K562 (cell line): Measurements from ENCODE around the gene HNF4A. TPM values are rescaled to one million over a fixed set of nuclear protein-coding genes. Genes with fewer than 3 reads are reported as not detected.
A peak's percentile ranks its signal among the peaks of the same experiment; 100 is the strongest.

Experiments used
- DPF2 ChIP-seq: fragments of 450-650 bp; IDR thresholded peaks from 2 replicates; pipeline ENCODE4 v1.6.1; 2016
- FOXP1 ChIP-seq: sonication (generic); formaldehyde crosslinking; IDR thresholded peaks from 2 replicates; pipeline ENCODE4 v1.8.0; 2022; ENCODE audit warnings: mild to moderate bottlenecking, missing genetic modification reagents
- MCM2 ChIP-seq: fragments of 450-650 bp; IDR thresholded peaks from 2 replicates; pipeline ENCODE4 v1.6.1; 2017; ENCODE audit warnings: low read depth, mild to moderate bottlenecking
- XRCC5 ChIP-seq: fragments of 200-400 bp; formaldehyde crosslinking; IDR thresholded peaks from 2 replicates; pipeline ENCODE4 v1.6.1; 2017; ENCODE audit warnings: low read depth, mild to moderate bottlenecking, low read length
- ZNF780A ChIP-seq: fragments of 250-450 bp; sonication (Bioruptor Pico); IDR thresholded peaks from 2 replicates; pipeline ENCODE4 v1.5.0; 2021; ENCODE audit warnings: mild to moderate bottlenecking
- polyA plus RNA-seq, 8 experiments: library from polyadenylated mRNA; depleted of rRNA in 4 of 8; stranded (reverse) in 5 of 8; unstranded in 3 of 8; fragments of >200 nt; fragmentation: Nextera tagmentation in 2 of 8; fragmentation: Illumina TruSeq in 1 of 8; extraction: Ambion mirVana in 2 of 8; extraction: Trizol in 1 of 8; gene quantifications; 2 replicates each; pipeline versions ENCODE4 v1.2.1 to v1.2.3, GENCODE V29; 2011 to 2014; ENCODE audit warnings: inconsistent platforms in 1 of 8, missing spikeins in 1 of 8
- total RNA-seq, 7 experiments: library from RNA; depleted of rRNA in 6 of 7; stranded (reverse); fragments of >200 nt in 6 of 7; fragmentation: Illumina TruSeq in 2 of 7; extraction: Trizol in 2 of 7; gene quantifications; 2 replicates each; pipeline versions ENCODE4 v1.2.1 to v1.2.3, GENCODE V29; 2011 to 2021; ENCODE audit warnings: low replicate concordance in 1 of 7
- TF ChIP-seq, protein P1 (sequence below), 3 experiments: fragments of 200-800 bp in 1 of 3; fragments of 250-450 bp in 1 of 3; fragments of 450-650 bp in 1 of 3; sonication (Bioruptor Pico) in 1 of 3; sonication (Bioruptor generic) in 1 of 3; formaldehyde crosslinking in 1 of 3; IDR thresholded peaks; 2 replicates each; pipeline versions ENCODE4 v1.6.1 to v1.8.0; 2016 to 2022; ENCODE audit warnings: mild to moderate bottlenecking in 2 of 3, missing genetic modification characterization in 2 of 3, missing compliant biosample characterization in 1 of 3, moderate library complexity in 1 of 3
- TF ChIP-seq, protein P2 (sequence below): sonication (generic); formaldehyde crosslinking; IDR thresholded peaks from 2 replicates; pipeline ENCODE4 v1.8.1; 2023; ENCODE audit warnings: mild to moderate bottlenecking, missing genetic modification reagents
- TF ChIP-seq, protein P3 (sequence below): fragments of 450-650 bp; formaldehyde crosslinking; IDR thresholded peaks from 2 replicates; pipeline ENCODE4 v1.4.0; 2020; ENCODE audit warnings: mild to moderate bottlenecking, moderate library complexity
- TF ChIP-seq, protein P4 (sequence below): fragments of 250-450 bp; sonication (Bioruptor Pico); IDR thresholded peaks from 2 replicates; pipeline ENCODE4 v1.8.0; 2022; ENCODE audit warnings: inconsistent platforms
- TF ChIP-seq, protein P5 (sequence below): fragments of 250-450 bp; sonication (Bioruptor Pico); IDR thresholded peaks from 2 replicates; pipeline ENCODE4 v1.5.0; 2021
- TF ChIP-seq, protein P6 (sequence below), 2 experiments: fragments of 150-350 bp in 1 of 2; IDR thresholded peaks; 2 replicates each; pipeline ENCODE4 v1.6.1; 2012 to 2016; ENCODE audit warnings: low read depth in 2 of 2, low read length in 2 of 2, mild to moderate bottlenecking in 1 of 2, moderate library complexity in 1 of 2

The HNF4A gene
- total and polyA plus RNA-seq, 9 of the 15 experiments (the other 6 are each of a cell fraction or from before 2014, with no cell fraction given): 0.03 to 0.27 (median 0.08) TPM; not detected in 5

DNA sequence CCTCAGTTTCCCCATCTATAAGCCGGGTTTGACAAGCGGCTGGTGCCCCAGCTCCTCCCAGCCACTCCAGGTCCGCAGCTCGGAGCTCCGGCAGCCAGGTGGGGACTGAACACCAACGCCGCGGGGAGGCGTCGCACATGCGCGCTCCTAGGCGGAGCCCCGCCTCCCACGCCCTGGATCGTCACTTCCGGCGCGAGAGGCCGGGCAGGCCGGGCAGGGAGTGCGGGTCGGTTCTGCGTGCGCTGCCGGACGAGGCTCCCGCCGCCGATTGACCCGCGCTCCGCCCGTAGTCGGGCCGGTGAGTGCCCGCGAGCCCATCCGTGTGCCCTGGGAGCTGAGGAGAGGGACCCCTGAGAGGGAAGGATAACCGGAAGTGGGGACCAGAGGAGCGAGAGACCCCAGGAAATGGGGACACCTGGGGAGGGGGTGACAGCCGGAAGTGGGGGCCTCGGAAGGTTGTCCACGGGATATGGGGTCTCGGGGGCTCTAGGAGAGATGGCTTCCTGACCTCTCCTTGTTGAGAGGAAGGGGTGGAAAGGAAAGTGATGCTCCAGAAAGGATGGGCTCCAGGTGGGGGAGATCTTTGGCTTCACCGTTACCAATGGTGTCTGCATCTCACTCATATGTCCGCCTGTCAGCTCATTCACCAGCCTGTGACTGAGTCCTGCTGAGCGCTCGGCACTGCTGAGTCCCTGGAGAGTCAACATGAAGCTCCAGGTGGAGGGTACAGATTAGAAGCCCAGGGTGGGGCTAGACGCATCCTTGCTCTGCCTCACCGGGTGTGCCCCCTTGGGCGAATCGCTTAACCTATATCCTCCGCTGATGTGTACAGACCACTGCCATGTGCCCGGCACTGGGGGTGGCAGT, 120.4 kb downstream of the HNF4A start, which contains the start of gene TTPAL (continued):
- TF ChIP-seq, protein P1, sequence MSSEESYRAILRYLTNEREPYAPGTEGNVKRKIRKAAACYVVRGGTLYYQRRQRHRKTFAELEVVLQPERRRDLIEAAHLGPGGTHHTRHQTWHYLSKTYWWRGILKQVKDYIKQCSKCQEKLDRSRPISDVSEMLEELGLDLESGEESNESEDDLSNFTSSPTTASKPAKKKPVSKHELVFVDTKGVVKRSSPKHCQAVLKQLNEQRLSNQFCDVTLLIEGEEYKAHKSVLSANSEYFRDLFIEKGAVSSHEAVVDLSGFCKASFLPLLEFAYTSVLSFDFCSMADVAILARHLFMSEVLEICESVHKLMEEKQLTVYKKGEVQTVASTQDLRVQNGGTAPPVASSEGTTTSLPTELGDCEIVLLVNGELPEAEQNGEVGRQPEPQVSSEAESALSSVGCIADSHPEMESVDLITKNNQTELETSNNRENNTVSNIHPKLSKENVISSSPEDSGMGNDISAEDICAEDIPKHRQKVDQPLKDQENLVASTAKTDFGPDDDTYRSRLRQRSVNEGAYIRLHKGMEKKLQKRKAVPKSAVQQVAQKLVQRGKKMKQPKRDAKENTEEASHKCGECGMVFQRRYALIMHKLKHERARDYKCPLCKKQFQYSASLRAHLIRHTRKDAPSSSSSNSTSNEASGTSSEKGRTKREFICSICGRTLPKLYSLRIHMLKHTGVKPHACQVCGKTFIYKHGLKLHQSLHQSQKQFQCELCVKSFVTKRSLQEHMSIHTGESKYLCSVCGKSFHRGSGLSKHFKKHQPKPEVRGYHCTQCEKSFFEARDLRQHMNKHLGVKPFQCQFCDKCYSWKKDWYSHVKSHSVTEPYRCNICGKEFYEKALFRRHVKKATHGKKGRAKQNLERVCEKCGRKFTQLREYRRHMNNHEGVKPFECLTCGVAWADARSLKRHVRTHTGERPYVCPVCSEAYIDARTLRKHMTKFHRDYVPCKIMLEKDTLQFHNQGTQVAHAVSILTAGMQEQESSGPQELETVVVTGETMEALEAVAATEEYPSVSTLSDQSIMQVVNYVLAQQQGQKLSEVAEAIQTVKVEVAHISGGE (CRISPR knock-in tag; IDR thresholded peaks at IDR 0.05): peak; percentile 74 to 89 (median 77); a peak in 5 of 6 replicates
- TF ChIP-seq, protein P2, sequence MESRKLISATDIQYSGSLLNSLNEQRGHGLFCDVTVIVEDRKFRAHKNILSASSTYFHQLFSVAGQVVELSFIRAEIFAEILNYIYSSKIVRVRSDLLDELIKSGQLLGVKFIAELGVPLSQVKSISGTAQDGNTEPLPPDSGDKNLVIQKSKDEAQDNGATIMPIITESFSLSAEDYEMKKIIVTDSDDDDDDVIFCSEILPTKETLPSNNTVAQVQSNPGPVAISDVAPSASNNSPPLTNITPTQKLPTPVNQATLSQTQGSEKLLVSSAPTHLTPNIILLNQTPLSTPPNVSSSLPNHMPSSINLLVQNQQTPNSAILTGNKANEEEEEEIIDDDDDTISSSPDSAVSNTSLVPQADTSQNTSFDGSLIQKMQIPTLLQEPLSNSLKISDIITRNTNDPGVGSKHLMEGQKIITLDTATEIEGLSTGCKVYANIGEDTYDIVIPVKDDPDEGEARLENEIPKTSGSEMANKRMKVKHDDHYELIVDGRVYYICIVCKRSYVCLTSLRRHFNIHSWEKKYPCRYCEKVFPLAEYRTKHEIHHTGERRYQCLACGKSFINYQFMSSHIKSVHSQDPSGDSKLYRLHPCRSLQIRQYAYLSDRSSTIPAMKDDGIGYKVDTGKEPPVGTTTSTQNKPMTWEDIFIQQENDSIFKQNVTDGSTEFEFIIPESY (CRISPR knock-in tag): 0 out of 2 replicates have a peak, but pooled peaks have one; percentile 44
- TF ChIP-seq, protein P3, sequence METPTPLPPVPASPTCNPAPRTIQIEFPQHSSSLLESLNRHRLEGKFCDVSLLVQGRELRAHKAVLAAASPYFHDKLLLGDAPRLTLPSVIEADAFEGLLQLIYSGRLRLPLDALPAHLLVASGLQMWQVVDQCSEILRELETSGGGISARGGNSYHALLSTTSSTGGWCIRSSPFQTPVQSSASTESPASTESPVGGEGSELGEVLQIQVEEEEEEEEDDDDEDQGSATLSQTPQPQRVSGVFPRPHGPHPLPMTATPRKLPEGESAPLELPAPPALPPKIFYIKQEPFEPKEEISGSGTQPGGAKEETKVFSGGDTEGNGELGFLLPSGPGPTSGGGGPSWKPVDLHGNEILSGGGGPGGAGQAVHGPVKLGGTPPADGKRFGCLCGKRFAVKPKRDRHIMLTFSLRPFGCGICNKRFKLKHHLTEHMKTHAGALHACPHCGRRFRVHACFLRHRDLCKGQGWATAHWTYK (CRISPR knock-in tag): peak; percentile 81
- TF ChIP-seq MCM2 (no peak), ZNF780A (CRISPR knock-in tag) (0 out of 2 replicates have a peak, but pooled peaks have one; percentile 41), FOXP1 (CRISPR knock-in tag) (no peak), XRCC5 (0 out of 2 replicates have a peak, but pooled peaks have one; percentile 69), DPF2 (peak; percentile 67)
- TF ChIP-seq, protein P4, sequence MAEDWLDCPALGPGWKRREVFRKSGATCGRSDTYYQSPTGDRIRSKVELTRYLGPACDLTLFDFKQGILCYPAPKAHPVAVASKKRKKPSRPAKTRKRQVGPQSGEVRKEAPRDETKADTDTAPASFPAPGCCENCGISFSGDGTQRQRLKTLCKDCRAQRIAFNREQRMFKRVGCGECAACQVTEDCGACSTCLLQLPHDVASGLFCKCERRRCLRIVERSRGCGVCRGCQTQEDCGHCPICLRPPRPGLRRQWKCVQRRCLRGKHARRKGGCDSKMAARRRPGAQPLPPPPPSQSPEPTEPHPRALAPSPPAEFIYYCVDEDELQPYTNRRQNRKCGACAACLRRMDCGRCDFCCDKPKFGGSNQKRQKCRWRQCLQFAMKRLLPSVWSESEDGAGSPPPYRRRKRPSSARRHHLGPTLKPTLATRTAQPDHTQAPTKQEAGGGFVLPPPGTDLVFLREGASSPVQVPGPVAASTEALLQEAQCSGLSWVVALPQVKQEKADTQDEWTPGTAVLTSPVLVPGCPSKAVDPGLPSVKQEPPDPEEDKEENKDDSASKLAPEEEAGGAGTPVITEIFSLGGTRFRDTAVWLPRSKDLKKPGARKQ: no peak
- TF ChIP-seq, protein P5, sequence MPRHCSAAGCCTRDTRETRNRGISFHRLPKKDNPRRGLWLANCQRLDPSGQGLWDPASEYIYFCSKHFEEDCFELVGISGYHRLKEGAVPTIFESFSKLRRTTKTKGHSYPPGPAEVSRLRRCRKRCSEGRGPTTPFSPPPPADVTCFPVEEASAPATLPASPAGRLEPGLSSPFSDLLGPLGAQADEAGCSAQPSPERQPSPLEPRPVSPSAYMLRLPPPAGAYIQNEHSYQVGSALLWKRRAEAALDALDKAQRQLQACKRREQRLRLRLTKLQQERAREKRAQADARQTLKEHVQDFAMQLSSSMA (CRISPR knock-in tag): peak; percentile 78; the same call in 1 of the 2 replicates
- TF ChIP-seq, protein P6, sequence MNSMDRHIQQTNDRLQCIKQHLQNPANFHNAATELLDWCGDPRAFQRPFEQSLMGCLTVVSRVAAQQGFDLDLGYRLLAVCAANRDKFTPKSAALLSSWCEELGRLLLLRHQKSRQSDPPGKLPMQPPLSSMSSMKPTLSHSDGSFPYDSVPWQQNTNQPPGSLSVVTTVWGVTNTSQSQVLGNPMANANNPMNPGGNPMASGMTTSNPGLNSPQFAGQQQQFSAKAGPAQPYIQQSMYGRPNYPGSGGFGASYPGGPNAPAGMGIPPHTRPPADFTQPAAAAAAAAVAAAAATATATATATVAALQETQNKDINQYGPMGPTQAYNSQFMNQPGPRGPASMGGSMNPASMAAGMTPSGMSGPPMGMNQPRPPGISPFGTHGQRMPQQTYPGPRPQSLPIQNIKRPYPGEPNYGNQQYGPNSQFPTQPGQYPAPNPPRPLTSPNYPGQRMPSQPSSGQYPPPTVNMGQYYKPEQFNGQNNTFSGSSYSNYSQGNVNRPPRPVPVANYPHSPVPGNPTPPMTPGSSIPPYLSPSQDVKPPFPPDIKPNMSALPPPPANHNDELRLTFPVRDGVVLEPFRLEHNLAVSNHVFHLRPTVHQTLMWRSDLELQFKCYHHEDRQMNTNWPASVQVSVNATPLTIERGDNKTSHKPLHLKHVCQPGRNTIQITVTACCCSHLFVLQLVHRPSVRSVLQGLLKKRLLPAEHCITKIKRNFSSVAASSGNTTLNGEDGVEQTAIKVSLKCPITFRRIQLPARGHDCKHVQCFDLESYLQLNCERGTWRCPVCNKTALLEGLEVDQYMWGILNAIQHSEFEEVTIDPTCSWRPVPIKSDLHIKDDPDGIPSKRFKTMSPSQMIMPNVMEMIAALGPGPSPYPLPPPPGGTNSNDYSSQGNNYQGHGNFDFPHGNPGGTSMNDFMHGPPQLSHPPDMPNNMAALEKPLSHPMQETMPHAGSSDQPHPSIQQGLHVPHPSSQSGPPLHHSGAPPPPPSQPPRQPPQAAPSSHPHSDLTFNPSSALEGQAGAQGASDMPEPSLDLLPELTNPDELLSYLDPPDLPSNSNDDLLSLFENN (IDR thresholded peaks at IDR 0.05; ENCODE audit: low read depth in 2 of 2, low read length in 2 of 2): peak in 1 of 2 experiments; percentile 63; a peak in 2 of 4 replicates
